GM21737 (cell line): ENCODE data around the gene MYO1F.
"Not testable (repeated sequence)": the region's sequence is repeated elsewhere in the genome, so short reads cannot be mapped to it uniquely, and the experiment has no call there.

Experiments used
- ATAC-seq: cut with Tn5 transposase; IDR thresholded peaks from one replicate; pipeline ENCODE4 v1.9.1; 2021; ENCODE audit warnings: mild to moderate bottlenecking, moderate library complexity; ENCODE audit not compliant: unreplicated experiment

The MYO1F gene

GRCh38 chr19:8600816-8601215 is 23.6 kb upstream of the MYO1F start:
- no peak for ATAC-seq

- no peak for ATAC-seq
Measured at GRCh38 chr19:8600064-8600463, 22.8 kb upstream of the MYO1F start.

- ATAC-seq = no peak
Measured at GRCh38 chr19:8596168-8596567, 18.9 kb upstream of the MYO1F start.

- no peak for ATAC-seq
Measured at GRCh38 chr19:8595651-8596050, 18.4 kb upstream of the MYO1F start.

- no peak for ATAC-seq
Measured at GRCh38 chr19:8593931-8594330, 16.7 kb upstream of the MYO1F start.

GRCh38 chr19:8592231-8593009 is 15.2 kb upstream of the MYO1F start:
- no peak for ATAC-seq

GRCh38 chr19:8589177-8589714 is 12.0 kb upstream of the MYO1F start:
- no peak for ATAC-seq

- no peak for ATAC-seq
Measured at GRCh38 chr19:8585894-8586750, 8.9 kb upstream of the MYO1F start.

GRCh38 chr19:8584965-8585893 is 8.0 kb upstream of the MYO1F start:
- no peak for ATAC-seq

GRCh38 chr19:8580710-8581281 is 3.6 kb upstream of the MYO1F start:
- no peak for ATAC-seq

GRCh38 chr19:8578642-8579265 is 1.5 kb upstream of the MYO1F start:
- ATAC-seq = no peak

GRCh38 chr19:8577741-8578140 is 499 bp upstream of the MYO1F start:
- no peak for ATAC-seq

- no peak for ATAC-seq
Measured at GRCh38 chr19:8576273-8576993, 809 bp downstream of the MYO1F start.

GRCh38 chr19:8575467-8575997 is 1.7 kb downstream of the MYO1F start:
- no peak for ATAC-seq

GRCh38 chr19:8574619-8574922 is 2.7 kb downstream of the MYO1F start:
- ATAC-seq = not testable (repeated sequence)

GRCh38 chr19:8573316-8573715 is 3.9 kb downstream of the MYO1F start:
- no peak for ATAC-seq

- ATAC-seq = no peak
Measured at GRCh38 chr19:8571006-8571411, 6.2 kb downstream of the MYO1F start.

- ATAC-seq = peak; percentile 82
Measured at GRCh38 chr19:8569066-8569771, 8.0 kb downstream of the MYO1F start.
